Upper lobe of left lung (tissue), 6 donors: ENCODE measurements around the gene SARS1. TPM values are rescaled to one million over a fixed set of nuclear protein-coding genes. Genes with fewer than 3 reads are reported as not detected.

ENCODE experiments used
- ATAC-seq, 2 donors: fragments of 200-7000 bp; cut with Tn5 transposase; one replicate each; pipeline ENCODE4 v1.9.1; 2022; ENCODE audit warnings: mild to moderate bottlenecking in 2 of 2, moderate library complexity in 2 of 2; ENCODE audit not compliant: low FRiP score in 2 of 2
- DNase-seq, 2 donors: peaks; one replicate each; pipeline ENCODE4 v3.0.0-alpha.2; 2019 to 2020
- H3K27ac ChIP-seq, 4 donors: fragments of 200-600 bp; sonication (generic); one replicate each; pipeline ENCODE4 v1.5.1; 2016 to 2019
- H3K27me3 ChIP-seq, 4 donors: fragments of 200-600 bp; sonication (generic); one replicate each; pipeline ENCODE4 v1.5.1; 2017 to 2019
- H3K36me3 ChIP-seq, 4 donors: fragments of 200-600 bp; sonication (generic); one replicate each; pipeline ENCODE4 v1.5.1; 2016 to 2019
- H3K4me1 ChIP-seq, 4 donors: fragments of 200-600 bp; sonication (generic); one replicate each; pipeline ENCODE4 v1.5.1; 2018 to 2019
- H3K4me3 ChIP-seq, 4 donors: fragments of 200-600 bp; sonication (generic); one replicate each; pipeline ENCODE4 v1.5.1; 2017 to 2019; ENCODE audit warnings: mild to moderate bottlenecking in 2 of 4, moderate library complexity in 1 of 4
- H3K9me3 ChIP-seq, 4 donors: fragments of 200-600 bp; sonication (generic); one replicate each; pipeline ENCODE4 v1.5.1; 2018 to 2019
- EP300 ChIP-seq, 4 donors: sonication (generic); formaldehyde crosslinking; IDR thresholded peaks; one replicate each; pipeline ENCODE4 v1.5.1; 2017; ENCODE audit warnings: antibody characterized with exemption in 4 of 4, control low read depth in 2 of 4
- POLR2A ChIP-seq, 4 donors: fragments of 450-650 bp; IDR thresholded peaks; one replicate each; pipeline ENCODE4 v1.5.1; 2016 to 2017; ENCODE audit warnings: antibody characterized with exemption in 4 of 4, mild to moderate bottlenecking in 2 of 4
- POLR2AphosphoS5 ChIP-seq, 2 donors: sonication (generic); formaldehyde crosslinking; IDR thresholded peaks; one replicate each; pipeline ENCODE4 v1.5.1; 2017; ENCODE audit warnings: antibody characterized with exemption in 2 of 2
- WGBS, 2 donors: methylation state at CpG; one replicate each; pipeline ENCODE4 v1.1.5; 2017 to 2018; 5-methylcytosine and 5-hydroxymethylcytosine counted together
- total RNA-seq, 6 donors: library from RNA; depleted of rRNA in 4 of 6; stranded (reverse); fragments of >200 nt in 4 of 6; gene quantifications; one replicate each; pipeline versions ENCODE4 v1.1.0 to v1.2.1, GENCODE V29; 2016 to 2021
- TF ChIP-seq, protein P1 (sequence below), 6 experiments: fragments of 450-650 bp in 4 of 6; fragments of 200-600 bp in 2 of 6; sonication (generic) in 2 of 6; IDR thresholded peaks; one replicate each; pipeline ENCODE4 v1.5.1; 2016 to 2019; ENCODE audit warnings: antibody characterized with exemption in 6 of 6
- donor health status: DM: no; HTN: no; CAD: no; lungs with moderate emphysema.
- donor health status: DM: no; HTN: yes; CAD: no; lungs with severe emphysema.

Gene SARS1
- total RNA-seq, 6 donors from 2014 or later: 126 to 212 (median 160) TPM

DNA sequence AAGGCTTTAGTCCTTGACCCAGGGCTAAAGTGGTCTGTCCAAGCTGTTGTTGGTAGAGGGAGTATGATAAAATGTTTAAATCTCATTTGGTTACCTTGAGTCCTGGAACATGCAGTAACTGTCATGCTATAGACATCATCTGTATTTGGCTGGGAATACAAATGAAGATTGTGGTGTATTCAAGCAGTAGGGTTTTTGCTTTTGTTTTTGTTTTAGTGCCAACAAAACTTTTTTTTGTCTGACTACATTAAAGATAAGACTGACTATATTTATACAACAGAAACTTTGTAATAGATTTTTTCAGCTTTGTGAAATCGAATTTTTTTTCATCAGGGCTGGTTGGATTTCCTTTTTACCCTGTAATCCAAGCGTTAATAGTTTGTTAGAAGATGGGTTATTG, 7.4 kb upstream of the SARS1 start:
- Histone ChIP-seq H3K4me3 (no peak overlapping the region), H3K36me3 (no peaks in the 10 kb centered on the region), H3K9me3 (no peaks in the 10 kb centered on the region), H3K27me3 (no peaks in the 10 kb centered on the region), H3K27ac (no peak overlapping the region), H3K4me1 (no peaks in the 10 kb centered on the region)
- DNase-seq (no peak), ATAC-seq (no peak)
- TF ChIP-seq, protein P1, sequence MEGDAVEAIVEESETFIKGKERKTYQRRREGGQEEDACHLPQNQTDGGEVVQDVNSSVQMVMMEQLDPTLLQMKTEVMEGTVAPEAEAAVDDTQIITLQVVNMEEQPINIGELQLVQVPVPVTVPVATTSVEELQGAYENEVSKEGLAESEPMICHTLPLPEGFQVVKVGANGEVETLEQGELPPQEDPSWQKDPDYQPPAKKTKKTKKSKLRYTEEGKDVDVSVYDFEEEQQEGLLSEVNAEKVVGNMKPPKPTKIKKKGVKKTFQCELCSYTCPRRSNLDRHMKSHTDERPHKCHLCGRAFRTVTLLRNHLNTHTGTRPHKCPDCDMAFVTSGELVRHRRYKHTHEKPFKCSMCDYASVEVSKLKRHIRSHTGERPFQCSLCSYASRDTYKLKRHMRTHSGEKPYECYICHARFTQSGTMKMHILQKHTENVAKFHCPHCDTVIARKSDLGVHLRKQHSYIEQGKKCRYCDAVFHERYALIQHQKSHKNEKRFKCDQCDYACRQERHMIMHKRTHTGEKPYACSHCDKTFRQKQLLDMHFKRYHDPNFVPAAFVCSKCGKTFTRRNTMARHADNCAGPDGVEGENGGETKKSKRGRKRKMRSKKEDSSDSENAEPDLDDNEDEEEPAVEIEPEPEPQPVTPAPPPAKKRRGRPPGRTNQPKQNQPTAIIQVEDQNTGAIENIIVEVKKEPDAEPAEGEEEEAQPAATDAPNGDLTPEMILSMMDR (IDR thresholded peaks at IDR 0.05): no peak
- TF ChIP-seq POLR2AphosphoS5 (IDR thresholded peaks at IDR 0.05) (no peak), EP300 (IDR thresholded peaks at IDR 0.05) (no peak), POLR2A (IDR thresholded peaks at IDR 0.05) (no peak)
- WGBS, 2 donors: 62 to 67% methylated on average over 2 of the region's 2 CpGs

DNA sequence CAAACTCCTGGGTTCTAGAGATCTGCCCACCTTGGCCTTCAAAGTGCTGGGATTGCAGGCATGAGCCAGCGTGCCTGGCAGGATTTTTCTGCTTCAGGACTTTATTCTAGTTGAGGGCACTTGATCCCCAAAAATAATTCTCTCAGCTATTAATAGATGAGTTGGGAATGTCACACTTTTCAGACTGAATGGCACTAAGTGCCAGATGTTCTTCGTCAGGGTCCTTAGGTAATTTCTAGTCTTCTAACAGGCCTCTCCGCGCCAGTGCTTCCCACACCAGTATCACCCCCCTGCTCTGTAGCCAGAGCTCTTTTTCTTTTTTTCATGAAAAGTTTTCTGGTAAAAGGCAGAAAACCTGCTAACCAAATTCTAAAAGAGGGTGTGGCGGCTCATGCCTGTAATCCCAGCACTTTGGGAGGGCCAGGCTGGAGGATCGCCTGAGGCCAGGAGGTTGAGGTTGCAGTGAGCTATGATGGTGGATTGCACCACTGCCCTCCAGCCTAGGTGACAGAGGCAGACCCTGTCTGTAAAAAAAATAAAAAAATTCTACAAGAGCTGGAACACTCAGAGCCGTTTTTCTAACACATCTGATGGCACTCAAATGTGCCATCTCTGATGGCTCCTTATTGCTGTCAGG, 6.1 kb upstream of the SARS1 start:
- WGBS, 2 donors: 91 to 92% methylated on average over 7 of the region's 7 CpGs

DNA sequence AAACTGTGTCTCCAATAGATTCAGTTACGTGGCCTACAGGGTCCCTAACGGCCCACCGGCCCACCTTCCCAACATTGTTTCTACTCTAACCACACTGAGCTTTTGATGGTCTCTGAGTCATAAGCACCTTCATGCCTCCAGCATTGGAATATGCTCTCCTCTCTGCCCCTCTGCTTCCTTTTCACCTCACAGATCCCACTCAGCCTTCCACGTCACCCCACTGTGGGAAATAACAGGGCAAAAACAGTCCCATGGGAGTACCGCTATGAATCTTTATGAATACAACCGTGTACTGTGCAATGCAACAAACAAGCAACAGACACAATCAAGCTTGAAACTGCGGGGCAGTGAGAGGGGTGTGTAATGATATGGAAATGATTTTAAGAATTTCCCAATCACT, 5.3 kb upstream of the SARS1 start:
- DNase-seq (no peak), ATAC-seq (no peak)
- H3K4me3 ChIP-seq: no peak overlapping the region
- H3K27ac ChIP-seq: no peak overlapping the region
- no peaks in the 10 kb centered on the region for H3K9me3 ChIP-seq
- WGBS, 2 donors: 81 to 85% methylated on average over 7 of the region's 7 CpGs
- peaks cover 0 to 4% (median 3%) of the 10 kb centered on the region in 4 donors for H3K4me1 ChIP-seq
- no peak for TF ChIP-seq POLR2A (IDR thresholded peaks at IDR 0.05)
- no peak for TF ChIP-seq POLR2AphosphoS5 (IDR thresholded peaks at IDR 0.05)
- TF ChIP-seq, protein P1 (IDR thresholded peaks at IDR 0.05): no peak
- no peak for TF ChIP-seq EP300 (IDR thresholded peaks at IDR 0.05)
- H3K27me3 ChIP-seq: no peaks in the 10 kb centered on the region
- H3K36me3 ChIP-seq: no peaks in the 10 kb centered on the region

More for the DNA sequence above, 6.1 kb upstream of the SARS1 start:
- no peaks in the 10 kb centered on the region for H3K36me3 ChIP-seq
- no peak overlapping the region for H3K27ac ChIP-seq
- no peaks in the 10 kb centered on the region for H3K9me3 ChIP-seq
- DNase-seq (no peak), ATAC-seq (no peak)
- H3K4me1 ChIP-seq: no peaks in the 10 kb centered on the region
- no peak for TF ChIP-seq EP300 (IDR thresholded peaks at IDR 0.05)
- no peak for TF ChIP-seq POLR2AphosphoS5 (IDR thresholded peaks at IDR 0.05)
- TF ChIP-seq, protein P1 (IDR thresholded peaks at IDR 0.05): no peak
- no peak for TF ChIP-seq POLR2A (IDR thresholded peaks at IDR 0.05)
- H3K4me3 ChIP-seq: no peak overlapping the region
- H3K27me3 ChIP-seq: no peaks in the 10 kb centered on the region

DNA sequence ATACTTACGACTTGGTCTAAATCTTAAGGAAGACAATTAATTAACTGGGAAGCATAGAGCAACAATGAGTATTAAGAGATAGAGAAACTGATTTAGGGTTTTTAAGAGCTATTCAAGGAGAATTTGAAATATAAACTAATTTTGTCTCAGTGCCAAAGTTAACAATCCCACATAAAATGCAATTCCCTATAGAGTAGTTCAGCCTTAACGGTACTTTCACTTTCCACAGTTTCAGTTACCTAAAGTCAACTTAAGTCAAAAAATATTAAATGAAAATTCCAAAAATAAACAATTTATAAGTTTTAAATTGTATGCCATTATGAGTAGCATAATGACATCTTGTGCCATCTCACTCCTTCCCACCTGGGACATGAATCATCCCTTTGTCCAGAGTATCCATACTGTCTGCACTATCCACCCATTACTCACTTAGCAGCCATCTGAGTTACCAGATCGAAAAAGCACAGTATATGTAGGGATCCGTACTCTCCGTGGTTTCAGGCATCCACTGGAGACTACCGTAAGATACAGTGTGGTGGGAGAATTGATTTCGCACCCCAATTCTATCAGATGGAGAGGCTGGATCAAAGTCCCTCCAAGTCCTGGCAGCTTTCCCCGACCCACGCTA, 4.8 kb upstream of the SARS1 start:
- TF ChIP-seq, protein P1 (IDR thresholded peaks at IDR 0.05): no peak
- no peak for TF ChIP-seq POLR2AphosphoS5 (IDR thresholded peaks at IDR 0.05)
- TF ChIP-seq POLR2A (IDR thresholded peaks at IDR 0.05): no peak
- no peak for TF ChIP-seq EP300 (IDR thresholded peaks at IDR 0.05)
- Histone ChIP-seq H3K9me3 (no peaks in the 10 kb centered on the region), H3K27ac (no peak overlapping the region), H3K27me3 (no peaks in the 10 kb centered on the region), H3K36me3 (no peaks in the 10 kb centered on the region), H3K4me1 (peaks cover 0 to 5% (median 4%) of the 10 kb centered on the region in 4 donors), H3K4me3 (no peak overlapping the region)
- WGBS, 2 donors: 75 to 76% methylated on average over 9 of the region's 9 CpGs
- no peak for DNase-seq
- ATAC-seq: no peak
